CD4-positive, alpha-beta memory T cell (primary cell): ENCODE results near the gene TENM3. TPM values are rescaled to one million over a fixed set of nuclear protein-coding genes. Genes with fewer than 3 reads are reported as not detected.

ENCODE experiments used
- CTCF ChIA-PET: fragments of 350-600 bp; sonication (Branson Sonifier 250); formaldehyde crosslinking; loops from one replicate; lab custom pipeline; 2021; ENCODE audit warnings: inconsistent platforms; ENCODE audit not compliant: partially characterized antibody; lab: Charles Lee
- POLR2A ChIA-PET: fragments of 350-600 bp; sonication (Branson Sonifier 250); formaldehyde crosslinking; loops from one replicate; lab custom pipeline; 2021; ENCODE audit not compliant: partially characterized antibody; lab: Charles Lee
- DNase-seq, 5 donors: peaks; one replicate each; pipeline versions ENCODE4 v3.0.0 to v3.0.0-alpha.2; 2020 to 2022; ENCODE audit warnings: mixed read lengths in 1 of 5
- H3K27ac ChIP-seq: one replicate; pipeline ENCODE4 v1.7.0; 2013; ENCODE audit warnings: low read depth, low read length
- H3K27me3 ChIP-seq: 2 replicates; pipeline ENCODE4 v1.7.0; 2013; ENCODE audit warnings: mild to moderate bottlenecking, low read length, moderate library complexity; ENCODE audit not compliant: insufficient read depth
- H3K36me3 ChIP-seq: 2 replicates; pipeline ENCODE4 v1.7.0; 2013; ENCODE audit warnings: mild to moderate bottlenecking, low read length, moderate library complexity; ENCODE audit not compliant: insufficient read depth
- H3K4me1 ChIP-seq: 2 replicates; pipeline ENCODE4 v1.7.0; 2013; ENCODE audit warnings: mild to moderate bottlenecking, low read length, moderate library complexity; ENCODE audit not compliant: insufficient read depth
- H3K4me3 ChIP-seq, 2 donors: one replicate each; pipeline ENCODE4 v1.7.0; 2013; ENCODE audit warnings: low read length in 2 of 2, mild to moderate bottlenecking in 1 of 2
- H3K9me3 ChIP-seq, 2 donors: one replicate each; pipeline ENCODE4 v1.7.0; 2013; ENCODE audit warnings: low read length in 2 of 2, control low read depth in 1 of 2; ENCODE audit not compliant: control insufficient read depth in 1 of 2
- H3K27ac Mint-ChIP-seq, 7 donors: one replicate each; pipeline ENCODE4 v1.8.0; 2020 to 2021; ENCODE audit warnings: mixed read lengths in 7 of 7, mild to moderate bottlenecking in 6 of 7, inconsistent platforms in 3 of 7, moderate library complexity in 3 of 7
- H3K27me3 Mint-ChIP-seq, 2 donors: one replicate each; pipeline ENCODE4 v1.8.0; 2020 to 2021; ENCODE audit warnings: mixed read lengths in 2 of 2
- H3K36me3 Mint-ChIP-seq, 2 donors: one replicate each; pipeline ENCODE4 v1.8.0; 2020 to 2021; ENCODE audit warnings: mixed read lengths in 2 of 2, inconsistent platforms in 1 of 2, mild to moderate bottlenecking in 1 of 2
- H3K4me1 Mint-ChIP-seq, 4 donors: one replicate each; pipeline ENCODE4 v1.8.0; 2020 to 2021; ENCODE audit warnings: mixed read lengths in 4 of 4, mild to moderate bottlenecking in 1 of 4
- H3K4me3 Mint-ChIP-seq, 8 donors: one replicate each; pipeline ENCODE4 v1.8.0; 2020 to 2021; ENCODE audit warnings: mixed read lengths in 8 of 8, mild to moderate bottlenecking in 7 of 8, moderate library complexity in 6 of 8, inconsistent platforms in 3 of 8
- H3K9me3 Mint-ChIP-seq, 8 donors: one replicate each; pipeline ENCODE4 v1.8.0; 2020 to 2021; ENCODE audit warnings: mixed read lengths in 8 of 8, mild to moderate bottlenecking in 5 of 8, inconsistent platforms in 3 of 8, moderate library complexity in 1 of 8
- intact Hi-C: fragments of 100-400 bp; cut with micrococcal nuclease; formaldehyde crosslinking; loops from one replicate; pipeline ENCODE4 v1.15.1; 2023
- polyA plus RNA-seq, 2 donors: library from polyadenylated mRNA; unstranded; fragments of 300-500 nt; fragmentation: Illumina TruSeq; gene quantifications; one replicate each; pipeline ENCODE4 v1.2.3, GENCODE V29; 2021
- total RNA-seq, 2 experiments: library from RNA; stranded (reverse); gene quantifications; one replicate each; pipeline ENCODE4 v1.2.3, GENCODE V29; 2021

TENM3 gene
- total and polyA plus RNA-seq, 4 experiments from 2014 or later: not detected

DNA sequence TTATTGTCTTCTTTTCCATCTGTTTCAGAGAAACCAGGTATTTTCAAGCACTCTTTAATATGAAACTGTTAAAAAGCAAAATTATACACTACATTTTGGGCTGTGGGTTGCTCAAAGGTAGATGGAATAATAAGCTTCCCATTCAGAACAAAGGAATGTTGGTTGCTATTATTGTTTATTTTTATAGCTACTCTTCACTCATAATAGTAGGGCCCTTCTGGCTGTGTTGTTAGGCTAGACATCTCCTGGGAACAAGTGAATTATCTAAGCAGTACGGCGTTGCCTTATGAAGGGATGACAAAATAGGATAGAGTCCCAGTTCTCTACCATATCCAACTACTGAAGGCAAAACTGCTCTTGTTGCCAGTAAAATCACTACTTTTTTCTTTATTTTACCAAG lies 34.2 kb downstream of the TENM3 start:
- H3K9me3 ChIP-seq: no peaks in the 10 kb centered on the region
- DNase-seq: no peak
- H3K27me3 ChIP-seq: no peaks in the 10 kb centered on the region
- no peak overlapping the region for H3K4me3 ChIP-seq
- no peaks in the 10 kb centered on the region for H3K4me1 Mint-ChIP-seq
- intact Hi-C loops: no loop called here
- no peak overlapping the region for H3K27ac Mint-ChIP-seq
- POLR2A ChIA-PET: no interaction called here
- CTCF ChIA-PET: no interaction called here
- H3K36me3 ChIP-seq: no peaks in the 10 kb centered on the region
- H3K4me1 ChIP-seq: no peaks in the 10 kb centered on the region
- peaks cover 0 to 8% (median under 1%) of the 10 kb centered on the region in 8 donors for H3K9me3 Mint-ChIP-seq
- H3K36me3 Mint-ChIP-seq: no peaks in the 10 kb centered on the region
- peaks cover 0 to 2% of the 10 kb centered on the region in 2 donors for H3K27me3 Mint-ChIP-seq
- H3K4me3 Mint-ChIP-seq: no peak overlapping the region
- H3K27ac ChIP-seq: no peak overlapping the region

DNA sequence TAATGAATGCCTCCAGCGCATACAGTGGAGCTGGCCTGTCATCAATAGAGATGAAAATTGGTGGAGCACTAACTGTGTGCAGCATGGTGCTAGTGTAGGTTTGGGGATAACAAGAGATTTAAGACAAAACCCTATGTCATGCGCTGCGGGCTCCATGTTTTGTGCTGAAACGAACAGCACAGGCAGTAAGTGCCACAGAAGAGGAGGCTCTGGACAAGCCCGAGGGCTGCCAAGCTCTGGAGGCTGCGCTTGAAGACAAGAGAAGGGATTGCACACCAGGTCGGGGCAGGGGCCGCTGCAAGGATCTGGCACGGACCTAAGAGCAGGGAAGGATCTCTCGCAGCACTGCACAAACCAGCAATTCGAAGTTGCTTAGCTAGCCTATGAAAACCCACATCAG lies 35.5 kb downstream of the TENM3 start:
- DNase-seq: no peak
- H3K27ac Mint-ChIP-seq: no peak overlapping the region
- intact Hi-C loops: no loop called here
- CTCF ChIA-PET: interaction anchor here (0.6 kb wide), 1 partner anchor 143 kb away, joined by 3 read pairs; no protein-coding TSS in a partner anchor
- H3K9me3 Mint-ChIP-seq: peaks cover 0 to 8% (median 0%) of the 10 kb centered on the region in 8 donors
- H3K27me3 Mint-ChIP-seq: peaks cover 0 to 2% of the 10 kb centered on the region in 2 donors
- no peak overlapping the region for H3K4me3 ChIP-seq
- no peaks in the 10 kb centered on the region for H3K4me1 Mint-ChIP-seq
- H3K27me3 ChIP-seq: no peaks in the 10 kb centered on the region
- POLR2A ChIA-PET: no interaction called here
- H3K4me1 ChIP-seq: no peaks in the 10 kb centered on the region
- no peak overlapping the region for H3K4me3 Mint-ChIP-seq
- H3K36me3 Mint-ChIP-seq: no peaks in the 10 kb centered on the region
- H3K36me3 ChIP-seq: no peaks in the 10 kb centered on the region
- H3K9me3 ChIP-seq: no peaks in the 10 kb centered on the region
- H3K27ac ChIP-seq: no peak overlapping the region

DNA sequence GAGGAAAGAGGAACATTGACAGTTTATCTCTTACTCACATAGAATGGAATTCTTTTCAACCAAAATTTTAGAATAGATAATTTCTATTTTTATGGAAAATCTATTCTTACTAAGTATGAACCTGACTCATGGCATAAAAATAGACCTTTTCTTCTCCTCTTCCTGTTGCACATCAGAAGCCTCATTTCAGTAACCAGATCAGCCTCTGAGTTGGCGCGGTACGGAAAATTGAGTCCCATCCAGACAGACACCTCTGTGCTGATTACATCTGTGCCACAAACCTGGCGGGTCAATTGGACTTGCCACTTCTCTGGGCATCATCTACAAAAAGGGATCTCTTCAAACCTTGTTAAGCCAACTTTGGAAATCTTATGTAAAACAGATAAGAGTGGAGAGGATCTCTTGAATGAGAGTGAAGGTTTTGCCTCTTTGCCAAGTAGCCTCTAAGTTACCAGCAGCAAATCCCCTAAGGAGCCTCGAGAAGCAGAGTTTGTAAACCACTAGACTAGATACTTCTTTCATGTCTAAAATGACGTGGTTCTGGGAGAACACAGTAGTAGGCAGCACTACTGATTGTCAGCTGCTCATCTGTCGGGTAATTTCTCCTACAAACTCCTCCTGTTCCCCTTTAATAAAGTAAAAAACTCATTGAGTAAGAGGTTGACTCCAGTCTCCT lies 37.4 kb downstream of the TENM3 start:
- Mint-ChIP-seq H3K27me3 (peaks cover 0 to 2% of the 10 kb centered on the region in 2 donors), H3K9me3 (peaks cover 0 to 4% (median 0%) of the 10 kb centered on the region in 8 donors), H3K4me3 (no peak overlapping the region), H3K36me3 (no peaks in the 10 kb centered on the region), H3K4me1 (no peaks in the 10 kb centered on the region), H3K27ac (no peak overlapping the region)
- intact Hi-C loops: no loop called here
- Histone ChIP-seq H3K27me3 (no peaks in the 10 kb centered on the region), H3K4me3 (no peak overlapping the region), H3K4me1 (no peaks in the 10 kb centered on the region), H3K9me3 (no peaks in the 10 kb centered on the region), H3K27ac (no peak overlapping the region), H3K36me3 (no peaks in the 10 kb centered on the region)
- ChIA-PET CTCF (interaction anchor here (1.0 kb wide), 1 partner anchor 15 kb away, joined by 3 read pairs; no protein-coding TSS in a partner anchor), POLR2A (no interaction called here)
- no peak for DNase-seq

DNA sequence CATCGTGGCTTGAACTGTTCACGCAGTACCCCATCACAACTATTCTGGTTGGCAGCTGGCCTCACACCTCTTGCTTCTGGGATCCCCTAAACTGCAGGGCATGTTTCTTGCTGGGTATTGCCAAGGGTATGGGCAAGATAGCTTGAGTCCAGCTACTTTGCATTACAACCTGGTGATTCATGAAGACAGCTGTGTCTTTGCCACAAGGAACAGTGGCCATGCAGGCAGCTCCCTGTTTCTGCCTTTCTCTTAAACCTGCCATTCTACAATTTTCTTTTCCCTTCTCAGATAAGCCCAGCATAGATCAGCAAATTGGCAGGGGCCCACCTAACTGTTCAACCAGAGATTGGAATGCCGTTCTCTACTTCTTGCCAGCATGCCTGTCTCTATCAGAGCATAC lies 42.8 kb downstream of the TENM3 start:
- no peak overlapping the region for H3K4me3 ChIP-seq
- no peak overlapping the region for H3K27ac ChIP-seq
- no peaks in the 10 kb centered on the region for H3K9me3 ChIP-seq
- intact Hi-C loops: no loop called here
- ChIA-PET POLR2A (no interaction called here), CTCF (no interaction called here)
- H3K27me3 Mint-ChIP-seq: no peaks in the 10 kb centered on the region
- no peak overlapping the region for H3K4me3 Mint-ChIP-seq
- H3K36me3 Mint-ChIP-seq: no peaks in the 10 kb centered on the region
- no peak for DNase-seq
- no peaks in the 10 kb centered on the region for H3K27me3 ChIP-seq
- H3K4me1 Mint-ChIP-seq: peaks cover 0 to 1% (median 0%) of the 10 kb centered on the region in 4 donors
- H3K36me3 ChIP-seq: no peaks in the 10 kb centered on the region
- H3K27ac Mint-ChIP-seq: no peak overlapping the region
- H3K9me3 Mint-ChIP-seq: peaks cover 0 to 6% (median 3%) of the 10 kb centered on the region in 8 donors
- no peaks in the 10 kb centered on the region for H3K4me1 ChIP-seq

DNA sequence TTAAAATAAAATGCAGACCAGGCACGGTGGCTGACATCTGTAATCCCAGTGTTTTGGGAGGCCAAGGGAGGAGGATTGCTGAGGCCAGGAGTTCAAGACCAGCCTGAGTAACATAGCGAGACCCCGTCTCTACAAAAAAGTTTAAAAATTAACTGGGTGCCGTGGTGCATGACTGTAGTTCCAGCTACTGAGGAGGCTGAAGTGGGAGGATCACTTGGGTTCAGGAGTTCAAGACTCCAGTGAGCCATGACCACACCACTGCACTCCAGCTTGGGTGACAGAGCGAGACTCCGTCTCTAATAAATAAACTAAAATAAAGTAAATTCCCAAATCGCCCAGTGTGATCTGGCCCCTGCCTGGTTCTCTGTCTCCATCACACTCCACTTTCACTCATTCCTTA lies 43.7 kb downstream of the TENM3 start:
- Mint-ChIP-seq H3K36me3 (no peaks in the 10 kb centered on the region), H3K27me3 (no peaks in the 10 kb centered on the region), H3K4me3 (no peak overlapping the region), H3K9me3 (peaks cover 0 to 6% (median 4%) of the 10 kb centered on the region in 8 donors), H3K27ac (no peak overlapping the region), H3K4me1 (peaks cover 0 to 1% (median 0%) of the 10 kb centered on the region in 4 donors)
- intact Hi-C loops: no loop called here
- Histone ChIP-seq H3K36me3 (no peaks in the 10 kb centered on the region), H3K4me1 (no peaks in the 10 kb centered on the region), H3K4me3 (no peak overlapping the region), H3K27ac (no peak overlapping the region), H3K9me3 (no peaks in the 10 kb centered on the region), H3K27me3 (no peaks in the 10 kb centered on the region)
- ChIA-PET POLR2A (no interaction called here), CTCF (no interaction called here)
- no peak for DNase-seq

DNA sequence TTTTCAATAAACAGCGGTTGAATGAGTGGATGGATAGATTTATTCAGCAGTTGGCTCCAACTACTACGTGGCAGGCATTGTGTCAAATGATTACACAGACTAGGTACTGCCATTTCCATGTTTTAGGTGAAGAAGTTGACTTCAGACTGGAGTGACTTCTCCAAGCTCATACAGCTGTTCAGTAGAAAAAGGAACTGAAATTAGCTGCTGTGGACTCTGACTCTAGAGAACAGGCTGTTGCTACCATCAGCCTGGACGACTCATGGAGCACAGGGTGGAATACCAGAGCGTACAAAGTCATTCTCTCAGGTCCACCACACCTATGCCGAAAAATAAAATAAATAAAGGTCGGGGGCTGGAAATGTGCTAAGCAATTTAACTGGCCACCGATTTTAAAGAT lies 45.3 kb downstream of the TENM3 start:
- intact Hi-C loops: no loop called here
- H3K36me3 Mint-ChIP-seq: no peaks in the 10 kb centered on the region
- H3K4me3 Mint-ChIP-seq: no peak overlapping the region
- H3K4me1 Mint-ChIP-seq: peaks cover 0 to 1% (median 0%) of the 10 kb centered on the region in 4 donors
- H3K27me3 Mint-ChIP-seq: no peaks in the 10 kb centered on the region
- no peaks in the 10 kb centered on the region for H3K36me3 ChIP-seq
- no peaks in the 10 kb centered on the region for H3K9me3 ChIP-seq
- H3K27ac ChIP-seq: no peak overlapping the region
- ChIA-PET CTCF (no interaction called here), POLR2A (no interaction called here)
- H3K4me1 ChIP-seq: no peaks in the 10 kb centered on the region
- no peak overlapping the region for H3K4me3 ChIP-seq
- no peak for DNase-seq
- no peak overlapping the region for H3K27ac Mint-ChIP-seq
- peaks cover 0 to 10% (median 3%) of the 10 kb centered on the region in 8 donors for H3K9me3 Mint-ChIP-seq
- H3K27me3 ChIP-seq: no peaks in the 10 kb centered on the region

DNA sequence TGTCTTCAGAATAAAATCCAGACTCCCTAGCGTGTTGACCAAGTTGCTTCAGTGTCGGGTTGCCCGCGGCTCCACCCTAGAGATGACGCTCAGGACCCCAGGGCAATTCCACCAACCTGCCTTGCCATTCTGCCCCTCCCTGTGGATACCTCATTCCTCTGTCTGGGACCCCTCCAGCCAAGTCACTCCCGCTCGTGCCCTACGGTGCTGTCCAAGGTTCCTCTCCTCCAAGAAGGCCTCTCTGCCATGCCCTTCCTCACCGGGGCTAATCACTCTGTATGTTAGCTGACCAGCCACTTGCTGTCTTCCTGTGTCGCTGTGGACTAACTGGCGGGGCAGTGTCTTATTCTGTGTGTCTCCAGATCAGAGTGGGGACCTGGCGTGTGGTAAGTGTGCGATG lies 46.6 kb downstream of the TENM3 start:
- H3K36me3 Mint-ChIP-seq: no peaks in the 10 kb centered on the region
- H3K9me3 Mint-ChIP-seq: peaks cover 0 to 10% (median 3%) of the 10 kb centered on the region in 8 donors
- no peaks in the 10 kb centered on the region for H3K36me3 ChIP-seq
- peaks cover 0 to 1% (median 0%) of the 10 kb centered on the region in 4 donors for H3K4me1 Mint-ChIP-seq
- intact Hi-C loops: no loop called here
- no peaks in the 10 kb centered on the region for H3K27me3 Mint-ChIP-seq
- H3K4me1 ChIP-seq: no peaks in the 10 kb centered on the region
- peak overlapping the region in 1 of 8 donors; percentile 1 for H3K4me3 Mint-ChIP-seq
- ChIA-PET CTCF (no interaction called here), POLR2A (no interaction called here)
- H3K9me3 ChIP-seq: no peaks in the 10 kb centered on the region
- no peak for DNase-seq
- H3K4me3 ChIP-seq: no peak overlapping the region
- no peak overlapping the region for H3K27ac Mint-ChIP-seq
- no peaks in the 10 kb centered on the region for H3K27me3 ChIP-seq
- H3K27ac ChIP-seq: no peak overlapping the region
